ENCODE measurements around the gene RMDN3. TPM values are rescaled to one million over a fixed set of nuclear protein-coding genes. Genes with fewer than 3 reads are reported as not detected.

RMDN3 gene
- total and polyA plus RNA-seq, 2 experiments from 2014 or later, result 26.0 to 46.8 TPM

DNA sequence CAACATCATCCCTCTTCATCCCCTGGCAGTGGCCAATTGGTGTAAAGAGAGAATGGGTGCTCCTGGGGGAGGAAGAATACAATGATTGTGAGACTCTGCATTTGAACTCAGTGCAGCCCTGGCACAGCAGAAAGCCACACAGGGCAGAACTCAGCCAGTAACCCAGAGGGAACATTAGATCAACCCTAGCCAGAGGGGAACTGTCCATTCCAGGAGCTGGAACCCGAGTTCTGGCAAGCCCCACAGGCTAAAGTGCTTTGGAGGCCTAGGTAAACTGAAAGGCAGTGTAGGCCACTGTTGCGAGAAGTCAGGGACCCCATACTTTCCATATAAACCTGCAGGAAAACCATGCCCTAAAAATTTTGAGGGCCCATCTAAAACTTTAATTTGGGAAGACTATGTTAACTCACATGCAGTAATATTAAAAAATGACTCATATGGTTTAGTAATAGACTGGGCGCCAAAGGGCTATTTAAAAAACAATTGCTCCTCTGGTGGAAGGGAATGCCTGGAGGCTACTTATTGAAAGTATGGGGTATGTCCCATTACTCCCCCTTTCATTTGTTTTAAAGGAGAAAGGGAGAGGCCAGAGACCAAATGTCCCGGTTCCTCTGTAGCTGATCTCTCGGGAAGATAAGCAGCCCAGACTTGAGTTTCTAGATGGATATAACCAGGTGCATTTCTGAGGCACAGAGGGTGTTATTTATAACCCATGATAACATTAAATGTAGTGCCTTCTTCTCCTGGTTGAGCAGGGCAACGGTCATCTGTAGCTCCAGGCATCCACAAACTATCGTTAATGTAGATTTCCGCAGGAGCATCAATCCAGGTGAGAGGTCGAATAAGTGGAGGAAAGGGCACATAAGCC, 65.9 kb downstream of the RMDN3 start:
- Histone ChIP-seq H3K27me3 (no peaks in the 10 kb centered on the region), H3K9me3 (ENCODE audit: low read depth) (no peaks in the 10 kb centered on the region), H3K4me1 (ENCODE audit: insufficient read depth) (peaks cover 7% of the 10 kb centered on the region), H3K79me2 (peaks cover 16% of the 10 kb centered on the region), H3K36me3 (replicated peaks; ENCODE audit: insufficient read depth, low read depth) (no peaks in the 10 kb centered on the region), H3K4me2 (no peak overlapping the region), H4K20me1 (ENCODE audit: insufficient read depth, poor library complexity, severe bottlenecking) (no peaks in the 10 kb centered on the region), H3K9me2 (replicated peaks; ENCODE audit: insufficient read depth) (no peaks in the 10 kb centered on the region), H3K4me3 (no peak overlapping the region), H3K27ac (no peak overlapping the region), H2AFZ (no peak overlapping the region)
- TF ChIP-seq EZH2 (IDR thresholded peaks at IDR 0.05; ENCODE audit: borderline replicate concordance) (no peak), CTCF (IDR thresholded peaks at IDR 0.05; ENCODE audit: poor library complexity) (no peak), EZH2phosphoT487 (IDR thresholded peaks at IDR 0.05; ENCODE audit: low read depth, severe bottlenecking, unreplicated experiment) (no peak)
- no peak for DNase-seq (ENCODE audit: low spot score)
- 72% methylated on average over 9 of the region's 9 CpGs for WGBS (ENCODE audit: low lambda C conversion rate, missing lambda C conversion rate)

Small RNA genes within 50 kb of the gene (small RNA-seq; reads per million reads assigned to genes)
- gene SUMO2P15, result not detected

Other genes starting within 250 kb of the RMDN3 start
- gene CCDC32, start 190.2 kb downstream of the RMDN3 start, total RNA-seq, result 25.7 and 50.8 TPM in 2 replicates
- 15.1 and 30.9 TPM in 2 replicates for gene CCDC32, start 190.2 kb downstream of the RMDN3 start, polyA plus RNA-seq
- gene RPUSD2, start 186.0 kb downstream of the RMDN3 start, total RNA-seq, result 7.1 and 11.5 TPM in 2 replicates
- 8.6 and 13.4 TPM in 2 replicates for gene RPUSD2, start 186.0 kb downstream of the RMDN3 start, polyA plus RNA-seq
- 10.0 and 15.7 TPM in 2 replicates for gene KNL1, start 161.0 kb downstream of the RMDN3 start, total RNA-seq
- gene KNL1, start 161.0 kb downstream of the RMDN3 start, polyA plus RNA-seq, result 2.9 and 3.0 TPM in 2 replicates
- gene RAD51, start 60.1 kb downstream of the RMDN3 start, total RNA-seq, result 2.0 and 5.0 TPM in 2 replicates
- 4.9 and 5.9 TPM in 2 replicates for gene RAD51, start 60.1 kb downstream of the RMDN3 start, polyA plus RNA-seq
- gene GCHFR, start 8.8 kb upstream of the RMDN3 start, total RNA-seq, result 97.2 and 105 TPM in 2 replicates
- 165 and 213 TPM in 2 replicates for gene GCHFR, start 8.8 kb upstream of the RMDN3 start, polyA plus RNA-seq
- gene C15orf62, start 14.7 kb upstream of the RMDN3 start, total RNA-seq, result 0.43 and 2.6 TPM in 2 replicates
- gene C15orf62, start 14.7 kb upstream of the RMDN3 start, polyA plus RNA-seq, result 0.77 and 0.97 TPM in 2 replicates
- gene ZFYVE19, start 51.8 kb upstream of the RMDN3 start, total RNA-seq, result 25.6 and 26.4 TPM in 2 replicates
- gene ZFYVE19, start 51.8 kb upstream of the RMDN3 start, polyA plus RNA-seq, result 23.8 and 25.4 TPM in 2 replicates
- 18.3 and 36.5 TPM in 2 replicates for gene DNAJC17, start 52.2 kb upstream of the RMDN3 start, total RNA-seq
- gene DNAJC17, start 52.2 kb upstream of the RMDN3 start, polyA plus RNA-seq, result 53.9 and 59.2 TPM in 2 replicates
- gene PPP1R14D, start 73.5 kb upstream of the RMDN3 start, total RNA-seq, result 0.24 TPM in 1 of 2 replicates, not detected in the other
- gene PPP1R14D, start 73.5 kb upstream of the RMDN3 start, polyA plus RNA-seq, result 0.47 TPM in 1 of 2 replicates, not detected in the other
- 155 and 197 TPM in 2 replicates for gene SPINT1, start 88.8 kb upstream of the RMDN3 start, total RNA-seq
- 233 and 252 TPM in 2 replicates for gene SPINT1, start 88.8 kb upstream of the RMDN3 start, polyA plus RNA-seq
- 1.2 and 1.7 TPM in 2 replicates for gene RHOV, start 119.0 kb upstream of the RMDN3 start, total RNA-seq
- 5.7 and 6.1 TPM in 2 replicates for gene RHOV, start 119.0 kb upstream of the RMDN3 start, polyA plus RNA-seq
- 38.3 and 40.1 TPM in 2 replicates for gene VPS18, start 139.2 kb upstream of the RMDN3 start, total RNA-seq
- gene VPS18, start 139.2 kb upstream of the RMDN3 start, polyA plus RNA-seq, result 34.6 and 40.3 TPM in 2 replicates
- 2.3 and 2.8 TPM in 2 replicates for gene DLL4, start 174.1 kb upstream of the RMDN3 start, total RNA-seq
- gene DLL4, start 174.1 kb upstream of the RMDN3 start, polyA plus RNA-seq, result 1.1 TPM in 1 of 2 replicates, not detected in the other
- gene CHAC1, start 198.2 kb upstream of the RMDN3 start, total RNA-seq, result 22.1 and 26.8 TPM in 2 replicates
- 15.6 and 16.2 TPM in 2 replicates for gene CHAC1, start 198.2 kb upstream of the RMDN3 start, polyA plus RNA-seq